ENCODE results near the gene LSMEM2. TPM values are rescaled to one million over a fixed set of nuclear protein-coding genes. Genes with fewer than 3 reads are reported as not detected.

The LSMEM2 gene
- total RNA-seq, 1 donor from 2014 or later = 29.6 TPM

DNA sequence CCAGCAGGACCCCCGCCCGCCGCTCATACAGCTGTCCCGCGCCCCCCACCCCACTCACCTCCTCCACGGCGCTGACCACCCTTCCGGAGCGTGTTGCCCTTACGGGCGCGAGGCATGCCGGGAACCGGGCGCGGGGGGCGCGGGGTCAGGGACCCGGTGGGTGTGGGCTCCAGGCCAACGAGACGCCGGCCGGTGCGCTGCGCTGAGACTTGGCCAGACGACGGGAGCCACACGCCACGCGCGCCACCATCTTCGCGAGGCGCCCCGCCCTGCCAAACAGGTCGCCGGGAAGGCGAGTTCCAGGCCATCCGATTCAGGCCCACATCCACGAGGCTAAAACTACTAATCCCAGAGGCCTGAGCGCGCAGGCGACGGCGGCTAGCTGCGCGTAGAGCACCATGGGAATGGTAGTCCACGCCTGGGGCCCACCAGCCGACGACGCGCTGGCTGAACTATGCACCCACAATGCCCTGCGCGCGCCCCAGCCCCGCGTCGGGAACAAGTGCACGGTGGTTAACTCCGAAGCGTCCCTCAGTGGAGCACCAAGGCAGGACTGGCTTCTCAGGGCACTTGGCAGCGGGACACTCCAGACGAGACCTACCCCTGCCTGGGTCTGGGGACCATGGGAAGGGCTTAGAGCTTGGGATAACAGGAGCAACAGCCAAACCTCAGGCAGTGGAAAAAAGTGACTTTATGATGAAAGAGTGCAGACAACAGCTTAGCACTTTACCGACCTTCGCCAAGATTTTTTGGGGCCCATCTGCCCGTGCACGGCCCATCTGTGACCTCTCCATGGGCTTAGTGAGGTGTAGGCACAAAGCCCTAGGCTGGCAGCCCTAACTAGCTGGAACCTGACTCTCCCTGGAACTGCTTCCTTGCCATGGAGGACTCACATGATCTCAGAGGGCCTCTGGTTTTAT, 13.5 kb downstream of the LSMEM2 start, which contains the start of gene IFRD2:
IFRD2 (minus strand) TSS at position 271 of the 920 bp plus-strand sequence; CDS start at position 116, 155 bp downstream.
- ATAC-seq (ENCODE audit: poor library complexity) = peak; percentile 94
- intact Hi-C loops (cut with DNase I) = no loop called here
- peak; percentile 99 for DNase-seq

DNA sequence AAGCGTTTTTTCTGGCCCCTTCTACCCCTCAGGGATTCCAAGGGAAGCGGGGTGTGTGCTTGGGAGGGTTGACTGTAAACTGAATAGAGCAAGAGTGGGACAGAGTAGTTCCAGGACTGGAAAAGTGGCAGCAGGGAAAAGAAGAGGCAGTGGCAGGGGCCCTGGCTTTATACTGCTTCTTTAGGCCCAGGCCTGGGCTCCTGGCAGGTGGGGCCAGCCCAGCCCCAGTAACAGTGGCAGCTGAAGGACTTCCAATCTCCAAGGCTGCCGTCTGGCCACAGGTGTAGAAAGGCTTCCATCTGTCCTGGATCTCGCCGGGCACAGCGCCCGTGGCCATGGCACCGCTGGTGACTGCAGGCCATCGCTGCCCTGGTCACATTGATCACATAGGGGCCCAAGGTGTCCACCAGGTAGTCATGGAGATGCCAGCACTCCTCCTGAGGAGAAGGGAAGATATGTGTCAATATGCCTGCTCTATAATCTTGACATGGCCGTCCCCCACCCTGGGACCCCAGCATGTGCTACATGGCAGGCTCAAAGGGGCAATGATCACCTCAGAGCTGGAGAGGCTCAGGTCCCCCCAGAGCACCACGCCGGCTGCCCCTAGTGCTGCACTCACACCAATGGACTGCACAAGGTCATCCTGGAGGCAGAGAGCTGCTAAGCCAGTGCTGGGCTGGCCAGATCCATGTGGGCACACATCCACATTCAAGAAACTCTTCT, 14.4 kb downstream of the LSMEM2 start:
- ATAC-seq (ENCODE audit: poor library complexity) (no peak), DNase-seq (peak; percentile 47)
- intact Hi-C loops (cut with DNase I) = no loop called here

DNA sequence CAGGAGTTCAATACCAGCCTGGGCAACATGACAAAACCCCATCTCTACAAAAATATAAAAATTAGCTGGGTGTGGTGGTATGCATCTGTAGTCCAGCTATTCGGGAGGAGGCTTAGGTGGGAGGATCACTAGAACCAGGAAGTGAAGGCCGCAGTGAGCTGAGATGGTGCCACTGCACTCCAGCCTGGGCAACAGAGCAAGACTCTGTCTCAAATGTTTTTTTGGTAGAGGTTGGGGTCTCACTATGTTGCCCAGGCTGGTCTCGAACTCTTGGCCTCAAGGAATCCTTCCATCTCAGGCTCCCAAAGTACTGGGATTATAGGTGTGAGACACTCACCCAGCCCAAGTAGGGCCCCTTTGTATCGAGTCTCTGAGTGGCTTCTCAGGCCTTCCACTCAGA, 15.2 kb downstream of the LSMEM2 start:
- DNase-seq (no peak), ATAC-seq (ENCODE audit: poor library complexity) (no peak)
- intact Hi-C loops (cut with DNase I) = no loop called here

DNA sequence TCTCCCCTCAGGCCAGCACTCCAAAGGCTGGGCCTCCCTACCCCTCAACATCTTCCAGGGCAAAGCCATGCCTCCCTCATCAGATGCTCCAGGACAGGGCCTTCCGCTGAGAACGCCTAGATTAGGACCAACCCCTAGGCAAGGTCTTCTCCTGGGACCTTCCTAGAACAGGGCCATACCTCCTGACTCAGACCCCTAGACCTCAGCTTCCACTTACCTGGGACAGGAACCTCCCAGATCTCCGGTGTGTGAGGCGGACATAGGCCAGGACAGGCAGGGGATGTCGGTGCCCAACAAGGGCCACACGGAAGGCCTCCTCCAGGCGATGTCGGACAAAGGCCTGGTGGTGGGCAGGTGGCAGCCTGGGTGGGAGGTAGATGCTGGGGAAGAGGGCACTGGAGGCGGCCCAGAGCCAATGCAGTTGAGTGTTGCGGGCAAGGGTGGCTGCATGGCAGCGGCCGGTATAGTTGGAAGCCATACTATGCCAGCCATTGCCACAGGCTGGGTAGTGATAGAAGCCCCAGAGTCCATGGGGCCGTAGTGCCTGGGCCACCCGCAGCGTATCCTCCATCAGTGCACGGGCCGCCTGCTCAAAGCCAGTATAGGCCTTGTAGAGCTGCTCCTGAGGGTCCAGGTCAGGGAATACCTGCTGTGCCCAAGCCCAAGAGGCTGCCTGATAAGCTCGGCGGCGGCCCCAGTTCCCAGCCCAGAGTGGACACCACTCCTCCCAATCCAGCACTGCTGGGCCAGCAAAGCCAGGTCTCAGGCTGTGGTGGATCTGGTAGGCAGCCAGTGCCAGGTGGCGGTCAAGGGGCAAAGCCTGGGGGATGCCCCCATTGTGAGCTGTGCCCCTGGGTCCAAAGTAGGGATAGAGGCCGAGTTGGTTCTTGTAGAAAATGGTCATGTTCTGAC, 15.9 kb downstream of the LSMEM2 start:
- ATAC-seq (ENCODE audit: poor library complexity) (no peak), DNase-seq (no peak)
- intact Hi-C loops (cut with DNase I) = no loop called here

DNA sequence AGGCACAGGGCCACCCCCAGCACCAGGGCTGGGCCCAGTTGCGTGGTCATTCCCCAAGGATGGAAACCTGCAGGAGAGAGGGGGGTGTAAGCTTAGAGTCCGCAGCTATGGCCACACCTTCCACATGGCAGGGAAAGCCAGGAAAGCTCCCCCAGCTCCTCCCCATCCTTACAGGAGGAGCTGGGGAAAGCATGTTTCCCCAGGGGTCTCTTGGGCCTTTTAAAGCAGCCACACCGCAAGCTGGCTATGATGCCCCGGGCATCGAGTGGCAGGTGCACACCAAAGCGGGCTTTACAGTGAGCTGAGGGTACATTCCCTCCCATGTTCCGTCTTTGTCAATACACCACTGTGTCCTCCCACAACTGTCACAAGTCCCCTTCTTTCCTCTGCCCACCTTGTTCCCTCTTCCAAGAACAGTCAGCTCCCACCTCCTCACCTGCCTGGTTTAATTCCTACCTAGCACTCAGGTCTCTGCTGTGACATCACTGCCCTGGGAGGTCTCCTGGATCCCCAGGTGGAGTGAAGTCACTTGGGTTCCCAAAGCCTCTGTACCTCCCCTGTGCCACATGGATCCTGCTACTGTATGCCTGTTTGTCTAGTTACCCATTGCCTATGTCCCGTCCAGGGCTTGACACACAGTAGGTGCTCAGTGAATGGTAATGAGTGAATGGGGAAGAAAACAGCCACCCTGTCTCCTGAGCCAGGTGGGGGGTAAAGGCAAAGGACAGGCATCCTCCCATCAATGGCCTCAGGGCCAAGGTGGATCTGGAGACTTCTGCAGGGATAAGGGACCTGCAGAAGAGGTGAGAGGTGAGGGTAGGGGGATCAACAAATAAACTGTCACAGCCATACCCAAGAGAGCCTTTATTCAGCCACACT, 16.9 kb downstream of the LSMEM2 start:
- no peak for DNase-seq
- no peak for ATAC-seq (ENCODE audit: poor library complexity)
- intact Hi-C loops (cut with DNase I) = no loop called here

DNA sequence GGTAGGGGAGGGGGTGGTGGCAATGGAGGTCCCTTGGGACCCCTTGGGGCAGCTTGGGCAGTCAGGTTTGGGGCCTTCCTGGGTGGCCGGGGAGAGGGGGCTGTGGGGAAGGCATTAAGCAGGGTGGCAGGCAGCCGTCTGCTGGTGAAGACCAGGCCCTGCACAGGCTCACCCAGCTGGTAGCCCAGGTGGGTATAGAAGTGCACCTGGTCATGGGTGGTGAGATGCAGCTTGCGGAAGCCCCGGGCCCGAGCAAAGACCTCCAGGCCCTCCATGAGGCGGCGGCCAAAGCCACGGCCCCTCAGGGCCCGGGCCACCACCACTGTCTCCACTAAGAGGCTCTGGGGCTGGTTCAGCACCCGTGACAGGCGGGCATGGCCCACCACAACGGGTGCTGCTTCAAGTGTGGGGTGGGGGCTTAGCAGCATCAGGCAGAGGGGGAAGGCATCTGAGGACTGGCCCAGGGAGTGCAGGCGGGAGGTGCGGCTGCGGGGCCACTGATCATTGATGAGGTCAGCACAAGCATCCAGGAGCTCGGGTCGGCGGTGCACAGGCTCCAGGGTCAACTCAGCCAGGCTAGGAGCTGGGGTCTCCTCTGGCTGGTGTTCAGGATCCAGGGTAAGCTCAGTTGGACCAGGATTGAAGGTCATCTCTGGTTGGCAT, 18.0 kb downstream of the LSMEM2 start:
- no peak for DNase-seq
- intact Hi-C loops (cut with DNase I) = no loop called here
- ATAC-seq (ENCODE audit: poor library complexity) = no peak

DNA sequence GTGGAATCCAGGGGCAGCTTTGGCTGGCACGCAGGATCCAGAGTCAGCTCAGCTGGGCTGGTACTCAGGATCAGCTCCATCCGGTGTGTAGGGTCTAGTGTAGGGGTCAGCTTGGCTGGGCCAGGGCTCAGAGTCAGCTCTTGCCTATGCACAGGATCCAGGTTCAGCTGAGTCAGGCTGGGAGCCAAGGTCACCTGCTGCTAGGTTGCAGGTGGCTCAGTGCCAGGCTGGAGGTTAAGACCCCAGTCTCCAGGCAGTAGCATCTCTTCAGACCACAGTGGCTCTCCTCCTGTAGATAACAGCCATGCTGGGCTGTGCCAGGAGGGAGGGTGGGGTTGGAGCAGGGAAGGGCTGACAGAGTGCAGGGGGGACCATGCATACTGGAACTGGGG, 18.5 kb downstream of the LSMEM2 start:
- DNase-seq (no peak), ATAC-seq (ENCODE audit: poor library complexity) (no peak)
- intact Hi-C loops (cut with DNase I) = no loop called here

DNA sequence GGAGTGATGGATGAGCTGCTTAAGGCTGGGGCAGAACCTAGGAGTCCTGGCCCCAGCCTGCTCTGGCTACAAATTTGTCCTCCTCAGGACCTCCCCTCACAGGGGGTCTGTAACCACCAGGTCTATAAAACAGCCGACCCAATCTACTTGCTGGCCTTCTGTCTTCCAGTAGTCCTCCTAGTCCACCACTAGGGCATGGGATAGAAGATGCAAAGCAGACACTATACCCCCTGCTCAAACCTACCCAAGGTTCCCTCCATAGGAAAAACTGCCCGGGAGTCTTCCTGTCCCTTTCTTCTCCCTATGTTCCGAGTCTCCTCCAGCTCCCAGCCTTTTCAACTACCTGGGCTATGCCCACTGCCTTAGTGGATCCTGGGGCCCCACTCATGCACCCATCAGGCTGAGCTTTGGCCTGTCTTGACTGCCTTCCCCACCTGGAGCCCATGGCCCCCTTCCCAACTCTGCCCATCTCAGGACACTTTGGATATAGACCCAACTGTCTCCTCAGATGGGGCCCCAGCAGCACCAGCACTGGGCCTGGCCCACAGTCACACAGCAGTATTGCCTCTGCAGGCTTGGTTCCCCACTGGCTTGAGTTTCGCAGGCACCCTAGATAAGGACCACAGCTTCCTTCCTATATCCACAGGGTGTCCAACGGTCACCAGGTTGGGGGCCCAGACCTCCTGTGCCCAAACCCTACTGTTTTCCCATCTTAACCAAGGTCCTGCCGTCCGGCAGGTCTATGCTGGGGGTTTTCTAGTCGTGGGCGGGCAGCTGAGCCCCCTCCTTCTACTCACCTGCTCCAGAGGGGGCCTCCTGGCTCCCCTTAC, 19.2 kb downstream of the LSMEM2 start:
- no peak for ATAC-seq (ENCODE audit: poor library complexity)
- no peak for DNase-seq
- intact Hi-C loops (cut with DNase I) = no loop called here

DNA sequence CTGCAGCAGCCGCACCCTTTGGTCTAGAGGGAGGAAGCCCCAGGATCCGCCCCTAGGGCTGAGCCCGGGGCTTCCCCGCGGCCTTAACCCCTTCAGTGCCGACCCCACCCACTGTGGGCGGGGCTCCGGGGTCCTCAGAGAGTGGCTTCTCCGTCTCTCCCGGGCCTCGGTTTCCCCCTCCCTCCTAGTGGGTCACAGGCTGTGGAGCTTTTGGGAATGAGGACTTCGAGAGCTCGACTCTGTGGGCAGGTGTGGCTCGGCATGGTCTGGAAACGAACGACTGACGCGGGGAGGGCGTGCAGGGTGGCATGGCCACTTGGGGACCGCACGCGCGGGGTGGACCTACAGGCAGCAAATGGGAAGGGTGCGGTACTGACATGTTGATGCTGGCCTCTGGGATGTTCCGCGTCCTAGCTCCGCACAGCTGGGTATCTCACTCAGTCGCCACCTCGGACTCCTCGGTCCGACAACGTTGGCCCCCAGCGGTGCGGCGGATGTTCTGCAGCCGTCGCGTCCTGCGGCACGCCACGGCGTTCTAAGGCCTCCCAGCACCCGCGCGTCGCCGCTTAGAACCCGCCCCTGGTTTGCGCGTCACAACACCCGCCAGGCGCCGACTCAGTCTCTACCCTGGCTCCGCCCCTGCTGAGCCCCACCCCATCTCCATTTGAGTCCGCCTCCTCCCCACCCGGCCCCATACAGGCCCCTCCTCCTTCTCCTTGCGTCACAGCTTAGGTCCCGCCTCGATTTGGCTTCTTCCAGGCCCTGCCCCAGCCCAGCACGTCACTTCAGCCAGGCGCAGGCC, 20.1 kb downstream of the LSMEM2 start, which contains the start of the genes HYAL3 and NAA80:
HYAL3 (minus strand) TSS at position 570 of the 802 bp plus-strand sequence. CDS start 3,803 bp downstream, outside the sequence.
NAA80 (minus strand) TSS at position 570 of the 802 bp plus-strand sequence. CDS start 1,942 bp downstream, outside the sequence.
- intact Hi-C loops (cut with DNase I) = no loop called here
- ATAC-seq (ENCODE audit: poor library complexity) = peak; percentile 89
- peak; percentile 100 for DNase-seq

DNA sequence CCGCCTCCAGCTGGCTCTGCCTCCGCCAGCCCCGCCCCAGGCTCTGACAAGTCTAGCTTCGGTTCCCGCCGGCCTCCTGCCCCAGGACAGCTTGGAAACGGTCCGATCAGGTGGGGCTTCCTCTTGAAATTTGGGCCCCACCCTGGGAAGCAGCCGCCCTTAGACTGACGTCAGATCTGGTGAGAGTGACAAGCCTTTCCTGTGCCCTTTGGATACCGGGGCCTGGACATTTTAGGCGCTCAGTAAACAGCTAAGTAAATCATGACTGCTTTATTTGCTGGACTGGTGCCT, 20.7 kb downstream of the LSMEM2 start:
- no peak for ATAC-seq (ENCODE audit: poor library complexity)
- intact Hi-C loops (cut with DNase I) = no loop called here
- DNase-seq = no peak

DNA sequence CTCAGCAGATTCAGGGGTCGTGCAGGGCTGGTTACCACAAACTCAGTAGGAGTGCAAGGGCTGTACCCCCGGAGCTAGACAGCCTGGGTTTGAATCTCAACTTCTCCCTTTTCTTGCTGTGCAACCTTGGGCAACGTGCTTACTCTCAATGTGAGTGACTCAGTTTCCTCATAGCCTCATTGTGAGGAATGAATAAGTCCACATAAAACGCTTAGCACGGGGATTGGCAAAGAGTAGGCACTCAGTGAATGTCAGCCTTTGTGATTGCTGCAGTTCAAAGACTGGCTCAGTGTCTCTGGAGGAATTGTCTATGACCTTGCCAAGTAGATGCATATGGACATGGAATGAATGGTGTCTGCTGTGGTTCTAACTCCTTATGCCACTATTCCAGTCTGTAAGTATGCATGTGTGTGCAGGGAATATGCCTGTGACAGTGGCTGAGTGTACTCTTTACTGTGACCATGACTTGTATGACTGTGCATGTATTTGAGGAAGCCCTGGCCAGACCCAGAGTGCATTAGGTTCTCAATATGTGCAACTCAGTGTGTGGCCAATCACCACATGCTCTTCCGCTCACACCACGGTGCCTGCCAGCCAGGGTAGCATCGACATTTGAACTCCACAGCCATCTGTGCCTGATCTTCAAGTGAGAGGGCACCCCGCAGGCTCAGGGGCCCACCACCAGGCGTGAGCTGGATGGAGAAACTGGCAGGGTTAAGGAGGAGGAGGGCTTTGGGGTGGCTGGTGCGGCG, 21.2 kb downstream of the LSMEM2 start:
- peak; percentile 0 for ATAC-seq (ENCODE audit: poor library complexity)
- intact Hi-C loops (cut with DNase I) = no loop called here
- DNase-seq = no peak

DNA sequence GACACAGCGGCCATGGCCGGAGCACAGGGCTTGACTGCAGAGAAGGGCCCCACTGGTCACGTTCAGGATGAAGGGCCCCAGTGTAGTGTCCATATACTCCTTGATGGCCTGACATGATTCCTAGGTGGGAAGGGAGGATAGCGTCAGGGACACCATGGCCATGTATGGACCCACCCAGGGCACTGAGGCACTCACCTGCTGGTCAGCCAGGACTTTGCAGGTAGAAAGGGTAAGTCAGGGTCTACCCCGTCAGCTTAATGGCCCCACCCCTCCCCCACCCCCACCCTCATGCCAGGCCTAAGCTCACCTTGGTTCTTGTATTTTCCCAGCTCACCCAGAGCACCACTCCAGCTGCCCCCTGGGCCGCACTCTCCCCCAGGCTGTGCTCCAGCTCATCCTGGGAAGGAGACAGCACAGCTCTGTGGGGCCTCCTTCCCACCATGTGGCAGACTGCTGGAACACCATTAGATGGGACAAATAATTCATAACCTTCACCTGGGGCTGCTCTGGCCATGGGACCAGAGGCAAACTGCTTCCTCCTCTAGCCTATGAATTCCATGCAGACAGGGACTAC, 21.9 kb downstream of the LSMEM2 start:
- DNase-seq = no peak
- no peak for ATAC-seq (ENCODE audit: poor library complexity)
- intact Hi-C loops (cut with DNase I) = no loop called here

DNA sequence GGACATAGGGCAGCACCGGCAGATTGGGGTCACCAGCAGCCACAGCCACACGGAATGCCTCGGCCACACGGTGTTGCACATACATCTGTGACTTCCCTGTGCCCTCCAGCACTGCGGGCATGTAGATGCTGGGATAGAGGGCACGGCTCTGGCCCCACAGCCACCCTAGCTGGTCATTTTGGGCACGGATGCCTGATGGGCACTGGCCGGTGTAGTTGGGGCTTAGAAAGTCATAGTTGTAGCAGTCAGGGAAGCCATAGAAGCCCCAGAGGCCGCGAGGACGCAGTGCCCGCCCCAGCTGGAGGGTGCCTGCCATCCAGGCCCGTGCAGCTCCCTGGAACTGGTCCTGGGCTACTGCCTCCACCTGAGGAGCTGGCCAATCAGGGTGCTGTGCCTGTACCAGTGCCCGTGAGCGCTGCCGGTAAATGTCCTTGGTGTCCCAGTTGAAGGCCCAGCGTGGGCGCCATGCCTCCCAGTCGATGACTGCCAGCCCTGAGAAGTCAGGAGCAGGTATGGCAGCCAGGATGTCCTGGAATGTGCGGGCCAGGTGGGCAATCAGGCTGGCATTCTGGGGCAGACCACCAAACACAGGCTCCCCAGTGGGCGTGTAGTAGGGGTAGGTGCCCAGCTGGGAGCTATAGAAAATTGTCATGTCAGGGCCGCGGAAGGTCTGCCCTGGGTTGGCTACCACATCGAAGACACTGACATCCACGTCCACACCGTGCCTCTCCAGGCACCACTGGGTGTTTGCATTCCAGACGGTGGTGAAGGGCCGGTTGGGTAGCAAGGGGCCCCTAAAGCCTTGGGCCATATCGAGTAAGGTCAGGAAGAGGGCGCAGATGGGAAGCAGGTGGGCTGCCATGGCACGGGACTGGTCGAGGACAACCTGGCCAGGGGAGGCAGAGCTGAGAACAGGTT, 23.5 kb downstream of the LSMEM2 start:
- no peak for DNase-seq
- intact Hi-C loops (cut with DNase I) = no loop called here
- ATAC-seq (ENCODE audit: poor library complexity) = no peak

All from Right ventricle myocardium superior (tissue), 1 donor.